Tibial nerve (tissue), 4 donors: ENCODE results near the gene FAM161B. TPM values are rescaled to one million over a fixed set of nuclear protein-coding genes. Genes with fewer than 3 reads are reported as not detected.

ENCODE experiments used
- DNase-seq, 2 donors: peaks; one replicate each; pipeline ENCODE4 v3.0.0-alpha.2; 2019; ENCODE audit warnings: low spot score in 2 of 2
- H3K27ac ChIP-seq, 4 donors: fragments of 200-600 bp; sonication (generic) in 3 of 4; one replicate each; pipeline ENCODE4 v1.5.1; 2017 to 2019; ENCODE audit warnings: mild to moderate bottlenecking in 1 of 4
- H3K27me3 ChIP-seq, 2 donors: fragments of 200-600 bp; sonication (generic) in 1 of 2; one replicate each; pipeline versions ENCODE4 v1.5.1 to v1.6.0; 2017 to 2019
- H3K36me3 ChIP-seq, 3 donors: fragments of 200-600 bp; sonication (generic); one replicate each; pipeline ENCODE4 v1.5.1; 2018 to 2019
- H3K4me1 ChIP-seq, 4 donors: fragments of 200-600 bp; sonication (generic) in 3 of 4; one replicate each; pipeline ENCODE4 v1.5.1; 2017 to 2019
- H3K4me3 ChIP-seq, 4 donors: fragments of 200-600 bp; sonication (generic) in 3 of 4; one replicate each; pipeline ENCODE4 v1.5.1; 2017 to 2019; ENCODE audit warnings: mild to moderate bottlenecking in 1 of 4, moderate library complexity in 1 of 4
- H3K9me3 ChIP-seq, 4 donors: fragments of 200-600 bp; sonication (generic) in 3 of 4; one replicate each; pipeline ENCODE4 v1.5.1; 2017 to 2019
- EP300 ChIP-seq, 2 donors: sonication (generic); formaldehyde crosslinking; IDR thresholded peaks; one replicate each; pipeline ENCODE4 v1.6.1; 2017; ENCODE audit warnings: antibody characterized with exemption in 2 of 2, mild to moderate bottlenecking in 1 of 2
- POLR2A ChIP-seq, 2 donors: fragments of 450-650 bp; IDR thresholded peaks; one replicate each; pipeline ENCODE4 v1.6.1; 2017; ENCODE audit warnings: antibody characterized with exemption in 2 of 2, mild to moderate bottlenecking in 2 of 2, moderate library complexity in 2 of 2
- WGBS, 2 donors: methylation state at CpG; one replicate each; pipeline ENCODE4 v1.1.5; 2018; 5-methylcytosine and 5-hydroxymethylcytosine counted together
- total RNA-seq, 4 donors: library from RNA; depleted of rRNA; stranded (reverse); fragments of >200 nt; gene quantifications; one replicate each; pipeline ENCODE4 v1.1.0, GENCODE V29; 2016
- TF ChIP-seq, protein P1 (sequence below), 5 experiments: fragments of 200-600 bp in 3 of 5; fragments of 450-650 bp in 2 of 5; sonication (generic) in 3 of 5; IDR thresholded peaks; one replicate each; pipeline ENCODE4 v1.5.1; 2016 to 2019; ENCODE audit warnings: antibody characterized with exemption in 5 of 5, mild to moderate bottlenecking in 3 of 5, moderate library complexity in 2 of 5

The FAM161B gene
- total RNA-seq, 4 donors from 2014 or later: 6.9 to 10.7 (median 9.3) TPM

DNA sequence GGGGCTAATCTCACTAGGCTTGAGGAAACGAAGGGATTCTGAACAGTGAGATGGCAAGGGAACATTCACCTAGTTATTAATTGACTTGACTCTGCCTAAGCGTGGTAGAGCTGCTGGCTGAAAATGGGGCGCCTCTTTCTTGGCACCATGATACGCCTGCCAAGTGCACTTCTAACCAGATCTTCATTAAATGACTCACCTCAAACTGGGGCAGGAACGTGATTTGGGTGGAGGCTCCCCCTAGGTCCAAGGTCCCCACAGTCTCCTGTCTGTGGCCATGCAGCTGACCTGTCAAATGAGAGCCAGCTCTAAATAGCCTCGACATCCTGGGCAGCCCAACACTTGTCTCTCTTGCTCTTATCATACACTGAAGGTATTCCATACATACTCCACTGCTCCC is 26.2 kb upstream of the FAM161B start:
- peaks cover 0 to 81% (median 0%) of the 10 kb centered on the region in 3 donors for H3K36me3 ChIP-seq
- WGBS, 2 donors: 88 to 95% methylated on average over 6 of the region's 6 CpGs
- H3K27me3 ChIP-seq: no peaks in the 10 kb centered on the region
- H3K27ac ChIP-seq: no peak overlapping the region
- H3K9me3 ChIP-seq: no peaks in the 10 kb centered on the region
- no peaks in the 10 kb centered on the region for H3K4me1 ChIP-seq
- no peak for DNase-seq
- no peak overlapping the region for H3K4me3 ChIP-seq
- TF ChIP-seq POLR2A (IDR thresholded peaks at IDR 0.05): no peak
- TF ChIP-seq, protein P1, sequence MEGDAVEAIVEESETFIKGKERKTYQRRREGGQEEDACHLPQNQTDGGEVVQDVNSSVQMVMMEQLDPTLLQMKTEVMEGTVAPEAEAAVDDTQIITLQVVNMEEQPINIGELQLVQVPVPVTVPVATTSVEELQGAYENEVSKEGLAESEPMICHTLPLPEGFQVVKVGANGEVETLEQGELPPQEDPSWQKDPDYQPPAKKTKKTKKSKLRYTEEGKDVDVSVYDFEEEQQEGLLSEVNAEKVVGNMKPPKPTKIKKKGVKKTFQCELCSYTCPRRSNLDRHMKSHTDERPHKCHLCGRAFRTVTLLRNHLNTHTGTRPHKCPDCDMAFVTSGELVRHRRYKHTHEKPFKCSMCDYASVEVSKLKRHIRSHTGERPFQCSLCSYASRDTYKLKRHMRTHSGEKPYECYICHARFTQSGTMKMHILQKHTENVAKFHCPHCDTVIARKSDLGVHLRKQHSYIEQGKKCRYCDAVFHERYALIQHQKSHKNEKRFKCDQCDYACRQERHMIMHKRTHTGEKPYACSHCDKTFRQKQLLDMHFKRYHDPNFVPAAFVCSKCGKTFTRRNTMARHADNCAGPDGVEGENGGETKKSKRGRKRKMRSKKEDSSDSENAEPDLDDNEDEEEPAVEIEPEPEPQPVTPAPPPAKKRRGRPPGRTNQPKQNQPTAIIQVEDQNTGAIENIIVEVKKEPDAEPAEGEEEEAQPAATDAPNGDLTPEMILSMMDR (IDR thresholded peaks at IDR 0.05): no peak
- no peak for TF ChIP-seq EP300 (IDR thresholded peaks at IDR 0.05)

- no peak for DNase-seq
- Histone ChIP-seq H3K9me3 (no peaks in the 10 kb centered on the region), H3K27me3 (no peaks in the 10 kb centered on the region), H3K4me3 (no peak overlapping the region), H3K4me1 (no peaks in the 10 kb centered on the region), H3K36me3 (peaks cover 3 to 92% (median 5%) of the 10 kb centered on the region in 3 donors), H3K27ac (no peak overlapping the region)
- WGBS, 2 donors: 62 to 65% methylated on average over 2 of the region's 2 CpGs
- no peak for TF ChIP-seq POLR2A (IDR thresholded peaks at IDR 0.05)
Observed at GRCh38 chr14:73973497-73973896, 23.6 kb upstream of the FAM161B start.

- Histone ChIP-seq H3K27me3 (no peaks in the 10 kb centered on the region), H3K4me3 (no peak overlapping the region), H3K9me3 (no peaks in the 10 kb centered on the region), H3K4me1 (no peaks in the 10 kb centered on the region), H3K27ac (no peak overlapping the region), H3K36me3 (peaks cover 3 to 92% (median 5%) of the 10 kb centered on the region in 3 donors)
- TF ChIP-seq EP300 (IDR thresholded peaks at IDR 0.05) (no peak), POLR2A (IDR thresholded peaks at IDR 0.05) (no peak)
- TF ChIP-seq, protein P1 (IDR thresholded peaks at IDR 0.05): no peak
- 78 to 79% methylated on average over 2 of the region's 2 CpGs for WGBS, 2 donors
- DNase-seq: no peak
Observed at GRCh38 chr14:73968885-73969284, 19.0 kb upstream of the FAM161B start.

- no peaks in the 10 kb centered on the region for H3K9me3 ChIP-seq
- no peak for DNase-seq
- H3K36me3 ChIP-seq: peaks cover 3 to 91% (median 26%) of the 10 kb centered on the region in 3 donors
- WGBS, 2 donors: 74 to 87% methylated on average over 4 of the region's 4 CpGs
- H3K27me3 ChIP-seq: no peaks in the 10 kb centered on the region
- TF ChIP-seq, protein P1 (IDR thresholded peaks at IDR 0.05): no peak
- no peak for TF ChIP-seq POLR2A (IDR thresholded peaks at IDR 0.05)
- no peak for TF ChIP-seq EP300 (IDR thresholded peaks at IDR 0.05)
- no peak overlapping the region for H3K4me3 ChIP-seq
- no peak overlapping the region for H3K27ac ChIP-seq
- H3K4me1 ChIP-seq: no peaks in the 10 kb centered on the region
Observed at GRCh38 chr14:73965216-73965615, 15.3 kb upstream of the FAM161B start.

- no peak for DNase-seq
- H3K9me3 ChIP-seq: no peaks in the 10 kb centered on the region
- H3K27ac ChIP-seq: no peak overlapping the region
- no peaks in the 10 kb centered on the region for H3K4me1 ChIP-seq
- H3K36me3 ChIP-seq: peaks cover 5 to 94% (median 35%) of the 10 kb centered on the region in 3 donors
- H3K27me3 ChIP-seq: no peaks in the 10 kb centered on the region
- H3K4me3 ChIP-seq: no peak overlapping the region
- WGBS, 2 donors: 93 to 97% methylated on average over 12 of the region's 12 CpGs
- TF ChIP-seq EP300 (IDR thresholded peaks at IDR 0.05): no peak
- no peak for TF ChIP-seq POLR2A (IDR thresholded peaks at IDR 0.05)
- TF ChIP-seq, protein P1 (IDR thresholded peaks at IDR 0.05): no peak
Observed at GRCh38 chr14:73961192-73961591, 11.3 kb upstream of the FAM161B start.

DNA sequence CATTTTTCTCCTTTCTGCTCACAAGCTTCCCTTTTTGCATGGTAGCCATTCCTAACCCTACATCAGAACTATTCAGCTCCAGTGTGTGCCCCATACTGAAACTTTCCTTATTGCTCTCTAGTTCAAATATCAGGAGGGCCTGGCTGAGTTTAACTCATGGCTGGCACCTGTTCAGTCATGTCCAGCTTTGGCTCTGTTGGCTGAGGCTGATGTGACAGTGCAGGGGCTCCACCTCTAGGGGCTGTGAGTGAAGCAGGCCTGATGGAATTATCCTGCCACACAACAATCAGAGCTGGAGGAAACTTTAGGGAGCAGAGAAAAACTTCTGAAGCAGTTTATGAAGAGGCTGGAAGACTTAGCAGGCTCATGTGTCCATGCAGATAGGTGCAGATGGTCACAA is 8.7 kb upstream of the FAM161B start:
- Histone ChIP-seq H3K9me3 (no peaks in the 10 kb centered on the region), H3K27me3 (no peaks in the 10 kb centered on the region), H3K36me3 (peaks cover 5 to 98% (median 35%) of the 10 kb centered on the region in 3 donors), H3K4me1 (no peaks in the 10 kb centered on the region), H3K4me3 (no peak overlapping the region), H3K27ac (no peak overlapping the region)
- no peak for DNase-seq
- no peak for TF ChIP-seq EP300 (IDR thresholded peaks at IDR 0.05)
- TF ChIP-seq POLR2A (IDR thresholded peaks at IDR 0.05): no peak
- TF ChIP-seq, protein P1 (IDR thresholded peaks at IDR 0.05): no peak
